DND-41 (cell line): ENCODE measurements around the gene SORCS1.

Source experiments
- ATAC-seq: fragments of 200-7000 bp; cut with Tn5 transposase; 3 replicates; pipeline ENCODE4 v1.9.1; 2021; ENCODE audit warnings: low read depth; ENCODE audit not compliant: insufficient read depth
- DNase-seq: peaks from one replicate; pipeline ENCODE4 v3.0.0-alpha.2; 2020
- H2AFZ ChIP-seq: 2 replicates; pipeline ENCODE4 v1.6.0; 2012; ENCODE audit warnings: low read depth, low read length
- H3K27ac ChIP-seq: 2 replicates; pipeline ENCODE4 v1.5.1; 2012; ENCODE audit warnings: low read length, inconsistent platforms
- H3K27me3 ChIP-seq: fragments of 200-600 bp; sonication (generic); 2 replicates; pipeline ENCODE4 v1.6.0; 2012; ENCODE audit warnings: low read length, mild to moderate bottlenecking, inconsistent platforms; ENCODE audit not compliant: insufficient read depth, poor library complexity
- H3K36me3 ChIP-seq: 2 replicates; pipeline ENCODE4 v1.5.1; 2012; ENCODE audit warnings: low read length, inconsistent platforms; ENCODE audit not compliant: insufficient read depth
- H3K4me1 ChIP-seq: 2 replicates; pipeline ENCODE4 v1.5.1; 2012; ENCODE audit warnings: mild to moderate bottlenecking, low read length; ENCODE audit not compliant: insufficient read depth
- H3K4me2 ChIP-seq: 2 replicates; pipeline ENCODE4 v1.6.0; 2012; ENCODE audit warnings: mild to moderate bottlenecking, moderate library complexity, low read length, inconsistent platforms; ENCODE audit not compliant: insufficient read depth
- H3K4me3 ChIP-seq, 2 experiments: fragments of 200-600 bp in 1 of 2; shearing (Covaris generic) in 1 of 2; 2 replicates each; pipeline ENCODE4 v1.5.1; 2012 to 2016; ENCODE audit warnings: inconsistent platforms in 2 of 2, low read length in 2 of 2, mild to moderate bottlenecking in 2 of 2, low read depth in 1 of 2, moderate library complexity in 1 of 2
- H3K79me2 ChIP-seq: 2 replicates; pipeline ENCODE4 v1.6.0; 2012; ENCODE audit warnings: low read length, inconsistent platforms; ENCODE audit not compliant: insufficient read depth
- H3K9ac ChIP-seq: 2 replicates; pipeline ENCODE4 v1.6.0; 2012; ENCODE audit warnings: low read depth, mild to moderate bottlenecking, inconsistent platforms, low read length, moderate library complexity
- H3K9me3 ChIP-seq: 2 replicates; pipeline ENCODE4 v1.5.1; 2012; ENCODE audit warnings: low read length, moderate library complexity, mild to moderate bottlenecking, inconsistent platforms; ENCODE audit not compliant: insufficient read depth, severe bottlenecking
- H4K20me1 ChIP-seq: 2 replicates; pipeline ENCODE4 v1.6.0; 2012; ENCODE audit warnings: low read length; ENCODE audit not compliant: insufficient read depth
- EZH2 ChIP-seq: IDR thresholded peaks from 3 replicates; pipeline ENCODE4 v1.6.1; 2012; ENCODE audit warnings: borderline replicate concordance, low read depth, mild to moderate bottlenecking, moderate library complexity, low read length, inconsistent platforms; ENCODE audit not compliant: severe bottlenecking
- TF ChIP-seq, protein P1 (sequence below): IDR thresholded peaks from 2 replicates; pipeline ENCODE4 v1.5.1; 2012; ENCODE audit warnings: borderline replicate concordance, low read length, moderate library complexity, mild to moderate bottlenecking; ENCODE audit not compliant: poor library complexity, severe bottlenecking; ENCODE audit errors: extremely low read depth

SORCS1 gene

DNA sequence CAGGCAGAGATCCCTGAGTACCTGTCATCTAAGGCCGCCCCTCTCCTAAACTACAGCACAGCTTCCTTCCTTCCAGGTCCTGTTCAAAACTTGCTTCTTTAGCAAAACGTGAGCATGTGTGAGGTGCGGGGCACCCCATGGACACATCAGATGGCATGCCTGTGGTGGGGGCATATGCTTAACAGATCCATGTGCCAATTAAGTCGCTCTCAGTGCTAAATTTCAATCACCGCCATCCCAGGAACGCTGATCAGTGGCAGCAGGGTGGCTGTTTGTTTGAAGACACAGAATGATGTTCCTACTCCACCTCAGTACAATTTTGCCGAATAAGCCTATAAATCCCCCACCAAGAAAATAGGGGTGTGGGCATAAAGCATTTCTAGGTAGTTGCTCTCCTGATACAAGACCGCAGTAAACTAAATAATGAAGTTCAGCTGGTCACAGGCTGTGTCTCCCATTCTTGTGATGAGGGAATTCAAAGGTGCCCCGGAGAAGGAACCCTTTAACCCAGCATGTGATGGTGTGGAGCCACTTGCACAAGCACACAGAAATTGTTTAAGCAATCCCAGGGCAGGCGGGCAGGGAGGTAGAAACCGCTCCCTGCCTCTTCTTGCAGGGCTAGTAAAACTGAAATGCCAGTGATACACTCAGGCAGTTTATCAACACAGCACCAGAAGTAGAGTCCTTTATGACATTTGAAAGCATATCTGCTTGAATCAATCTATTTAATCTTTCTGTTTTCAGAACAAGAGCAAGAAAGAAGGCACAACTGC lies 205.7 kb downstream of the SORCS1 start:
- Histone ChIP-seq H4K20me1 (no peaks in the 10 kb centered on the region), H2AFZ (no peak overlapping the region), H3K79me2 (no peaks in the 10 kb centered on the region), H3K4me2 (no peak overlapping the region), H3K36me3 (no peaks in the 10 kb centered on the region), H3K4me1 (no peaks in the 10 kb centered on the region), H3K9me3 (peaks cover 3% of the 10 kb centered on the region), H3K9ac (no peak overlapping the region), H3K27ac (no peak overlapping the region), H3K4me3 (no peak overlapping the region), H3K27me3 (no peaks in the 10 kb centered on the region)
- TF ChIP-seq, protein P1, sequence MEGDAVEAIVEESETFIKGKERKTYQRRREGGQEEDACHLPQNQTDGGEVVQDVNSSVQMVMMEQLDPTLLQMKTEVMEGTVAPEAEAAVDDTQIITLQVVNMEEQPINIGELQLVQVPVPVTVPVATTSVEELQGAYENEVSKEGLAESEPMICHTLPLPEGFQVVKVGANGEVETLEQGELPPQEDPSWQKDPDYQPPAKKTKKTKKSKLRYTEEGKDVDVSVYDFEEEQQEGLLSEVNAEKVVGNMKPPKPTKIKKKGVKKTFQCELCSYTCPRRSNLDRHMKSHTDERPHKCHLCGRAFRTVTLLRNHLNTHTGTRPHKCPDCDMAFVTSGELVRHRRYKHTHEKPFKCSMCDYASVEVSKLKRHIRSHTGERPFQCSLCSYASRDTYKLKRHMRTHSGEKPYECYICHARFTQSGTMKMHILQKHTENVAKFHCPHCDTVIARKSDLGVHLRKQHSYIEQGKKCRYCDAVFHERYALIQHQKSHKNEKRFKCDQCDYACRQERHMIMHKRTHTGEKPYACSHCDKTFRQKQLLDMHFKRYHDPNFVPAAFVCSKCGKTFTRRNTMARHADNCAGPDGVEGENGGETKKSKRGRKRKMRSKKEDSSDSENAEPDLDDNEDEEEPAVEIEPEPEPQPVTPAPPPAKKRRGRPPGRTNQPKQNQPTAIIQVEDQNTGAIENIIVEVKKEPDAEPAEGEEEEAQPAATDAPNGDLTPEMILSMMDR = no peak
- no peak for TF ChIP-seq EZH2
- ATAC-seq (no peak), DNase-seq (no peak)

DNA sequence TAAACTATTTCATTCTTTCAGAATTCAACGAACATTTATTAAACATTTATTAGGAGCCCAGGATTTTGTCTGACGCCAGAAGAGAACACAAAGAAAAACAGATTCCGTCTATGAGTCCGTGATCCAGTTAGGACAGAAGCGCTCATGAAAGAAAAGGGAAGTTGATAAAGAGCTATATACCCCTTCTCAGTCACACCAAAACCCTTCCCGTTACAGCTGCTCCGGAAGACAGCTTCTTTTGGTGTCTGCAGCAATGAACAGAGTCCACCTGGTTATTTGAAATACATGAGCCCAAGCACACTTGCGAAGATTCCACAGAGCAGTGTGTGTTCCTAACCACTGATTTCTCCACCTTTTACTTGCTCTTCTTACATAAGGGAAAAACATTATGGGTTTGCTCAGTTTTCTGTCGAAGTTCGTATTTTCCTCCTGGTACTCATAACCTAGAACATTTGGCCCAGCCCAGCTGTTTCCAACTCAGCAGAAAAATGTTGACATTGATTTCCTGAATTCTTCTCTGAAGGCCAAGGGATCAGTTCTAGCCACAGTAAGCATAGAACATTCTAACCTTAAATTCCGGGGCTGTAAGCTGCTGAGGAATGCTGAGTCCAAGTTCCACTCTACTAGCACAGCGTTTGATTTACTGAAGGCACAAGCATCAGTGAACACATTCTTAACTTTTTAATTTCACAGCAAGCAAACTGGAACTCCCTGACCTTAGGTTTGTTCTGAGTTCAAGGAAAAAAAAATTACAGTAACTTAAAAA lies 206.5 kb downstream of the SORCS1 start:
- Histone ChIP-seq H4K20me1 (no peaks in the 10 kb centered on the region), H3K4me3 (no peak overlapping the region), H3K27ac (no peak overlapping the region), H3K4me1 (no peaks in the 10 kb centered on the region), H3K79me2 (no peaks in the 10 kb centered on the region), H3K27me3 (no peaks in the 10 kb centered on the region), H3K9me3 (peaks cover 3% of the 10 kb centered on the region), H2AFZ (no peak overlapping the region), H3K36me3 (no peaks in the 10 kb centered on the region), H3K9ac (no peak overlapping the region), H3K4me2 (no peak overlapping the region)
- TF ChIP-seq EZH2 = no peak
- TF ChIP-seq, protein P1 = no peak
- DNase-seq (no peak), ATAC-seq (no peak)

DNA sequence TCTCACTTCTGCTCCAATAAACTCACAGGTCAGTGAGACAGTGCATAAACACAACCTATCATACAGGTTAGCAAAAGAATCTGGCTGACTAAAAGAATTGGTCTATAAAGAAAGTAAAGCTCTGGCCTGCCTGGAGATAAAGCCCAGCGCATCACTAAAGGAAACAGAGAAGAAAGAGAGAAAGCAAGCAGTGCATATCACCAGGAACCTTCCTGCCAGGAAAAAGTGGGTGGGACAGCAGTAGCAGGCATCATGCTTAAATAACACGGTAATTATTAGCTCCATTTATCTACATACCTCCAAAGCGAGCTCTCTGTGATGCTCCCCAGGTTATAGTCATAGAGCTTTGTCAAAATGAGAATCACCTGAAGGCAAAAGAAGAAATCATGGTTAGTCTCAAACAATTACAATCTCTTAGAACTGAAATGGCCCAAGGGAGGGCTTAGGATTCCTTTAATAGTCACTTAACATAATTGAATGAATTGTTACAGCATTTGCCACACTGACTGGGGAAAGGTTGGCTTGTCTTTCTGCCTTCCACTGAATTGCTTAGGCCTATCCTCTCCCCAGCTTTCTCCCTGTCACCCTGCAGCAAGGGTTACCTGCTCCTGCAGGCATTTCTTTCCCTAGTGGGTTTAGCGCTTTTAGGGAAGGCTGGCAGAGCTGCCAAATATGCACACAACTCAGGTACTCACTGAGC lies 208.1 kb downstream of the SORCS1 start:
- ATAC-seq (no peak), DNase-seq (no peak)
- Histone ChIP-seq H3K27ac (no peak overlapping the region), H3K4me3 (no peak overlapping the region), H2AFZ (no peak overlapping the region), H3K27me3 (no peaks in the 10 kb centered on the region), H3K4me2 (no peak overlapping the region), H3K9me3 (peaks cover 6% of the 10 kb centered on the region), H4K20me1 (no peaks in the 10 kb centered on the region), H3K4me1 (no peaks in the 10 kb centered on the region), H3K79me2 (no peaks in the 10 kb centered on the region), H3K9ac (no peak overlapping the region), H3K36me3 (no peaks in the 10 kb centered on the region)
- TF ChIP-seq, protein P1 = no peak
- TF ChIP-seq EZH2 = no peak
